Esophagus squamous epithelium (tissue), 5 donors: Measurements from ENCODE around the gene BTN3A1. TPM values are rescaled to one million over a fixed set of nuclear protein-coding genes. Genes with fewer than 3 reads are reported as not detected.
"Not testable (repeated sequence)": the region's sequence is repeated elsewhere in the genome, so short reads cannot be mapped to it uniquely, and the experiment has no call there.

Experiments
- DNase-seq: peaks from one replicate; lab custom pipeline; 2025; lab: John Stamatoyannopoulos, UW
- H3K27ac ChIP-seq, 4 donors: fragments of 200-600 bp; sonication (generic); one replicate each; pipeline ENCODE4 v1.5.1; 2016 to 2019; ENCODE audit warnings: mild to moderate bottlenecking in 1 of 4
- H3K27me3 ChIP-seq, 4 donors: fragments of 200-600 bp; sonication (generic); 1 replicate in 3 of 4; 2 replicates in 1 of 4; pipeline versions ENCODE4 v1.5.1 to v1.6.0; 2017 to 2021; ENCODE audit warnings: antibody characterized with exemption in 1 of 4
- H3K36me3 ChIP-seq, 3 donors: fragments of 200-600 bp; sonication (generic); one replicate each; pipeline ENCODE4 v1.5.1; 2016 to 2019
- H3K4me1 ChIP-seq, 3 donors: fragments of 200-600 bp; sonication (generic); one replicate each; pipeline ENCODE4 v1.5.1; 2017 to 2019
- H3K4me3 ChIP-seq, 4 donors: fragments of 200-600 bp; sonication (generic); 1 replicate in 3 of 4; 2 replicates in 1 of 4; pipeline ENCODE4 v1.5.1; 2016 to 2019; ENCODE audit warnings: mild to moderate bottlenecking in 2 of 4, moderate library complexity in 1 of 4
- H3K9me3 ChIP-seq, 3 donors: fragments of 200-600 bp; sonication (generic); one replicate each; pipeline ENCODE4 v1.5.1; 2016 to 2019
- CTCF ChIP-seq, 6 experiments: fragments of 450-650 bp in 4 of 6; fragments of 200-600 bp in 2 of 6; sonication (generic) in 2 of 6; IDR thresholded peaks; one replicate each; pipeline ENCODE4 v1.5.1; 2016 to 2019; ENCODE audit warnings: antibody characterized with exemption in 6 of 6, mild to moderate bottlenecking in 4 of 6, moderate library complexity in 4 of 6
- POLR2A ChIP-seq, 4 donors: fragments of 450-650 bp; IDR thresholded peaks; one replicate each; pipeline ENCODE4 v1.6.1; 2017; ENCODE audit warnings: antibody characterized with exemption in 4 of 4, mild to moderate bottlenecking in 4 of 4, moderate library complexity in 3 of 4
- WGBS, 2 donors: methylation state at CpG; one replicate each; pipeline ENCODE4 v1.1.5; 2018; 5-methylcytosine and 5-hydroxymethylcytosine counted together
- intact Hi-C: fragments of 100-400 bp; cut with DNase I; formaldehyde crosslinking; loops from one replicate; pipeline ENCODE4 v1.15.0; 2022
- total RNA-seq, 4 donors: library from RNA; depleted of rRNA; stranded (reverse); fragments of >200 nt; gene quantifications; one replicate each; pipeline ENCODE4 v1.1.0, GENCODE V29; 2016
- donor health status: DM: yes; HTN: yes; CAD: no.

The BTN3A1 gene
- total RNA-seq, 4 donors from 2014 or later, result 4.2 to 14.4 (median 8.0) TPM

GRCh38 chr6:26431258-26432172 lies 29.4 kb downstream of the BTN3A1 start:
- intact Hi-C loops, result no loop called here
- peaks cover 0 to 53% (median 7%) of the 10 kb centered on the region in 3 donors for H3K36me3 ChIP-seq
- peaks cover 0 to 8% (median 0%) of the 10 kb centered on the region in 3 donors for H3K9me3 ChIP-seq
- no peaks in the 10 kb centered on the region for H3K27me3 ChIP-seq
- no peak for DNase-seq
- H3K27ac ChIP-seq, result no peak overlapping the region
- peaks cover 0 to 3% (median 0%) of the 10 kb centered on the region in 3 donors for H3K4me1 ChIP-seq
- TF ChIP-seq POLR2A (IDR thresholded peaks at IDR 0.05), result no peak
- no peak for TF ChIP-seq CTCF (IDR thresholded peaks at IDR 0.05)
- H3K4me3 ChIP-seq, result no peak overlapping the region
- 77 to 81% methylated on average over 4 to 5 of the region's 6 CpGs for WGBS, 2 donors

- Histone ChIP-seq H3K4me1 (peaks cover 0 to 3% (median 0%) of the 10 kb centered on the region in 3 donors), H3K9me3 (peaks cover 0 to 8% (median 0%) of the 10 kb centered on the region in 3 donors), H3K4me3 (no peak overlapping the region), H3K27ac (no peak overlapping the region), H3K36me3 (peaks cover 0 to 41% (median 7%) of the 10 kb centered on the region in 3 donors), H3K27me3 (no peaks in the 10 kb centered on the region)
- TF ChIP-seq CTCF (IDR thresholded peaks at IDR 0.05), result no peak
- TF ChIP-seq POLR2A (IDR thresholded peaks at IDR 0.05), result no peak
- no peak for DNase-seq
- 88 to 90% methylated on average over 5 of the region's 5 CpGs for WGBS, 2 donors
- intact Hi-C loops, result no loop called here
Observed at GRCh38 chr6:26432627-26433201, 30.6 kb downstream of the BTN3A1 start.

GRCh38 chr6:26433680-26434079 lies 31.6 kb downstream of the BTN3A1 start:
- 88 to 99% methylated on average over 8 of the region's 8 CpGs for WGBS, 2 donors
- intact Hi-C loops, H3K27me3 ChIP-seq, H3K9me3 ChIP-seq, H3K4me1 ChIP-seq, H3K4me3 ChIP-seq, H3K27ac ChIP-seq, DNase-seq: not testable (repeated sequence)
- peaks cover 0 to 31% (median 7%) of the 10 kb centered on the region in 3 donors for H3K36me3 ChIP-seq

- peaks cover 0 to 11% (median 0%) of the 10 kb centered on the region in 3 donors for H3K36me3 ChIP-seq
- no peaks in the 10 kb centered on the region for H3K27me3 ChIP-seq
- H3K4me1 ChIP-seq, result peaks cover 5 to 20% (median 11%) of the 10 kb centered on the region in 3 donors
- no peak for TF ChIP-seq POLR2A (IDR thresholded peaks at IDR 0.05)
- TF ChIP-seq CTCF (IDR thresholded peaks at IDR 0.05), result no peak
- no peak overlapping the region for H3K4me3 ChIP-seq
- H3K27ac ChIP-seq, result no peak overlapping the region
- intact Hi-C loops, result no loop called here
- WGBS, 2 donors, result 76 to 92% methylated on average over 4 of the region's 4 CpGs
- H3K9me3 ChIP-seq, result peaks cover 0 to 8% (median 0%) of the 10 kb centered on the region in 3 donors
- DNase-seq, result no peak
Observed at GRCh38 chr6:26436018-26436417, 33.9 kb downstream of the BTN3A1 start.

- intact Hi-C loops, result no loop called here
- DNase-seq, result no peak
- H3K27ac ChIP-seq, result no peak overlapping the region
- peaks cover 5 to 35% (median 10%) of the 10 kb centered on the region in 3 donors for H3K4me1 ChIP-seq
- WGBS, 2 donors, result 84 to 89% methylated on average over 1 of the region's 1 CpG
- no peaks in the 10 kb centered on the region for H3K27me3 ChIP-seq
- no peak overlapping the region for H3K4me3 ChIP-seq
- TF ChIP-seq POLR2A (IDR thresholded peaks at IDR 0.05) (no peak), CTCF (IDR thresholded peaks at IDR 0.05) (no peak)
- H3K36me3 ChIP-seq, result no peaks in the 10 kb centered on the region
- H3K9me3 ChIP-seq, result peaks cover 0 to 8% (median 0%) of the 10 kb centered on the region in 3 donors
Observed at GRCh38 chr6:26437550-26437949, 35.5 kb downstream of the BTN3A1 start.
